H1 (cell line): Measurements from ENCODE around the gene FBXO38. TPM values are rescaled to one million over a fixed set of nuclear protein-coding genes. Genes with fewer than 3 reads are reported as not detected.

Source experiments
- ASH2L ChIP-seq: fragments of 200-600, 300-600 bp; sonication (generic); IDR thresholded peaks from one replicate; pipeline ENCODE4 v1.7.1; 2017; ENCODE audit warnings: low read length
- CHD1 ChIP-seq: IDR thresholded peaks from 2 replicates; pipeline ENCODE4 v1.6.1; 2012; ENCODE audit warnings: low read depth, low read length, improper control_type of control experiment
- CREB1 ChIP-seq: IDR thresholded peaks from 2 replicates; pipeline ENCODE4 v1.6.1; 2012; ENCODE audit warnings: inconsistent platforms
- CTBP2 ChIP-seq: IDR thresholded peaks from 2 replicates; pipeline ENCODE4 v1.7.0; 2011; ENCODE audit warnings: borderline replicate concordance, mild to moderate bottlenecking, moderate library complexity, mixed read lengths, low read length; ENCODE audit not compliant: insufficient read depth, insufficient read length
- GTF2F1 ChIP-seq: IDR thresholded peaks from 2 replicates; pipeline ENCODE4 v1.6.1; 2012; ENCODE audit warnings: low read depth, low read length, improper control_type of control experiment, borderline replicate concordance
- KDM5A ChIP-seq: fragments of 200-600 bp; IDR thresholded peaks from 2 replicates; pipeline ENCODE4 v1.7.1; 2012; ENCODE audit warnings: mild to moderate bottlenecking, low read length, inconsistent platforms, mixed read lengths
- POLR2A ChIP-seq, 2 experiments: IDR thresholded peaks; 1 replicate in 1 of 2; 2 replicates in 1 of 2; pipeline ENCODE4 v1.6.1; 2011; ENCODE audit warnings: low read depth in 2 of 2, low read length in 2 of 2, mild to moderate bottlenecking in 2 of 2; ENCODE audit errors: control extremely low read depth in 1 of 2
- POLR2AphosphoS5 ChIP-seq: IDR thresholded peaks from 2 replicates; pipeline ENCODE4 v1.6.1; 2011; ENCODE audit warnings: low read depth, low read length
- POU5F1 ChIP-seq: IDR thresholded peaks from 2 replicates; pipeline ENCODE4 v1.6.1; 2011; ENCODE audit warnings: low read depth, mild to moderate bottlenecking, low read length, moderate library complexity
- RAD21 ChIP-seq, 2 experiments: IDR thresholded peaks in 1 of 2; conservative IDR thresholded peaks in 1 of 2; 2 replicates each; pipeline ENCODE4 v1.6.1; 2011; ENCODE audit warnings: low read depth in 2 of 2, low read length in 2 of 2, improper control_type of control experiment in 1 of 2, inconsistent platforms in 1 of 2, mild to moderate bottlenecking in 1 of 2, moderate library complexity in 1 of 2
- SAP30 ChIP-seq: fragments of 300-600 bp; sonication (generic); IDR thresholded peaks from 2 replicates; pipeline ENCODE4 v1.7.1; 2012; ENCODE audit warnings: low read length, moderate library complexity, mild to moderate bottlenecking, inconsistent platforms; ENCODE audit not compliant: insufficient read depth, insufficient replicate concordance
- TBP ChIP-seq: IDR thresholded peaks from 2 replicates; pipeline ENCODE4 v1.6.1; 2011; ENCODE audit warnings: low read depth, low read length, improper control_type of control experiment
- TCF12 ChIP-seq: IDR thresholded peaks from 2 replicates; pipeline ENCODE4 v1.6.1; 2011; ENCODE audit warnings: low read depth, mild to moderate bottlenecking, low read length
- YY1 ChIP-seq: IDR thresholded peaks from 2 replicates; pipeline ENCODE4 v1.6.1; 2011; ENCODE audit warnings: low read depth, mild to moderate bottlenecking, low read length
- polyA plus RNA-seq, 7 experiments: library from polyadenylated mRNA; depleted of rRNA in 3 of 7; stranded (reverse) in 5 of 7; unstranded in 2 of 7; fragments of >200 nt in 5 of 7; fragments of 200-250 nt in 2 of 7; gene quantifications; 1 replicate in 5 of 7; 2 replicates in 1 of 7; 4 replicates in 1 of 7; pipeline versions ENCODE4 v1.2.1 to v1.2.3, GENCODE V29; 2011 to 2013; ENCODE audit warnings: missing spikeins in 2 of 7, mixed read lengths in 2 of 7
- total RNA-seq: library from RNA; stranded (reverse); fragmentation: NEBNext Ultra II Directional; extraction: Animal tissue kit (Norgen Biotek cat#: 25700); gene quantifications from 2 replicates; pipeline ENCODE4 v1.2.1, GENCODE V29; 2021
- TF ChIP-seq, protein P1 (sequence below), 3 experiments: IDR thresholded peaks; 1 replicate in 2 of 3; 2 replicates in 1 of 3; pipeline versions ENCODE4 v1.5.1 to v1.6.1; 2011; ENCODE audit warnings: low read length in 3 of 3, mild to moderate bottlenecking in 3 of 3, inconsistent platforms in 2 of 3, low read depth in 1 of 3, moderate library complexity in 1 of 3; ENCODE audit not compliant: insufficient read depth in 1 of 3; ENCODE audit errors: control extremely low read depth in 1 of 3
- TF ChIP-seq, protein P2 (sequence below): IDR thresholded peaks from 2 replicates; pipeline ENCODE4 v1.6.1; 2012; ENCODE audit warnings: low read length, inconsistent platforms
- TF ChIP-seq, protein P3 (sequence below): IDR thresholded peaks from 2 replicates; pipeline ENCODE4 v1.6.1; 2012; ENCODE audit warnings: inconsistent platforms

Gene FBXO38
- total and polyA plus RNA-seq, 2 of the 8 experiments (the other 6 are each of a cell fraction or from before 2014, with no cell fraction given): 9.1 to 34.3 TPM

DNA sequence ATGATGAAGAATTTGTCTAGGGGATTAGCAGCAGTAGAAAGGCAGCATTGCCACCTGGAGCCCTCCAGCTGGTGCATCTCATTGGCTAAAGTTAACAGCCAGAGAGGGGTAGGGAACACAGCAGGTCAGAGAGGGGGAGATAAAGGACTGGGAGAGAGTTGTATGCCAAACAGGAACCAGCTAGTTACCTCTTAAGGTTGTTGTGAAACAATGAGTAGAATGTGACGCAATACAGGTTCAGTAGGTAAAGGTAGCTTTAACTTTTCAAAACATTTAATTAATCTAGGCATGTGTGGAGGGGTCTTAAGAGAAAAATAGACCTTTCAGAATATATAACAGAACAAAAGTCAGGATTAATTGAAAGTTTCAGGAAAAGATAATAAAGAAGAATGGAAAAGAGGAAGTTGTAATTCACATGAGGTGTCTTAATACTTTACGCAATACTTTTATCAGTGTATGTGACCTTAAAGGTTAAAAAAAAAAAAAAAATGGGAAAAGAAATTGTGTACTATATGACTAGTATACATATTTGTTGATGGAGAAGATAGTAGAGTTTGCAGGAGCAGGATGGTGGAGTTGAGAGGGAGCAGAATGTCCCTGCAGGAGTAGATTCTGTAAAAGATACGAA is 14.3 kb downstream of the FBXO38 start (continued):
- TF ChIP-seq RAD21 (IDR thresholded peaks at IDR 0.05 in 1 of 2, conservative IDR thresholded peaks at IDR 0.05 in 1 of 2; ENCODE audit: low read depth in 2 of 2, low read length in 2 of 2): 0 out of 4 replicates have a peak, but pooled peaks of 1 of the 2 experiments have one; percentile 18
- TF ChIP-seq POU5F1: no peak
- peak; percentile 11; the same call in 1 of the 2 replicates for TF ChIP-seq CREB1
- TF ChIP-seq SAP30: no peak
- TF ChIP-seq YY1: no peak
- no peak for TF ChIP-seq TBP
- TF ChIP-seq POLR2AphosphoS5: peak; percentile 34; the same call in 1 of the 2 replicates
- no peak for TF ChIP-seq ASH2L
- no peak for TF ChIP-seq CTBP2
- TF ChIP-seq, protein P1, sequence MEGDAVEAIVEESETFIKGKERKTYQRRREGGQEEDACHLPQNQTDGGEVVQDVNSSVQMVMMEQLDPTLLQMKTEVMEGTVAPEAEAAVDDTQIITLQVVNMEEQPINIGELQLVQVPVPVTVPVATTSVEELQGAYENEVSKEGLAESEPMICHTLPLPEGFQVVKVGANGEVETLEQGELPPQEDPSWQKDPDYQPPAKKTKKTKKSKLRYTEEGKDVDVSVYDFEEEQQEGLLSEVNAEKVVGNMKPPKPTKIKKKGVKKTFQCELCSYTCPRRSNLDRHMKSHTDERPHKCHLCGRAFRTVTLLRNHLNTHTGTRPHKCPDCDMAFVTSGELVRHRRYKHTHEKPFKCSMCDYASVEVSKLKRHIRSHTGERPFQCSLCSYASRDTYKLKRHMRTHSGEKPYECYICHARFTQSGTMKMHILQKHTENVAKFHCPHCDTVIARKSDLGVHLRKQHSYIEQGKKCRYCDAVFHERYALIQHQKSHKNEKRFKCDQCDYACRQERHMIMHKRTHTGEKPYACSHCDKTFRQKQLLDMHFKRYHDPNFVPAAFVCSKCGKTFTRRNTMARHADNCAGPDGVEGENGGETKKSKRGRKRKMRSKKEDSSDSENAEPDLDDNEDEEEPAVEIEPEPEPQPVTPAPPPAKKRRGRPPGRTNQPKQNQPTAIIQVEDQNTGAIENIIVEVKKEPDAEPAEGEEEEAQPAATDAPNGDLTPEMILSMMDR (IDR thresholded peaks at IDR 0.05; ENCODE audit: control extremely low read depth in 1 of 3, insufficient read depth in 1 of 3, low read depth in 1 of 3, low read length in 3 of 3): no peak
- TF ChIP-seq TCF12: peak; percentile 91
- TF ChIP-seq POLR2A (IDR thresholded peaks at IDR 0.05; ENCODE audit: control extremely low read depth in 1 of 2, low read depth in 2 of 2, low read length in 2 of 2): peak in 1 of 2 experiments; percentile 48; a peak in 1 of 3 replicates
- TF ChIP-seq, protein P2, sequence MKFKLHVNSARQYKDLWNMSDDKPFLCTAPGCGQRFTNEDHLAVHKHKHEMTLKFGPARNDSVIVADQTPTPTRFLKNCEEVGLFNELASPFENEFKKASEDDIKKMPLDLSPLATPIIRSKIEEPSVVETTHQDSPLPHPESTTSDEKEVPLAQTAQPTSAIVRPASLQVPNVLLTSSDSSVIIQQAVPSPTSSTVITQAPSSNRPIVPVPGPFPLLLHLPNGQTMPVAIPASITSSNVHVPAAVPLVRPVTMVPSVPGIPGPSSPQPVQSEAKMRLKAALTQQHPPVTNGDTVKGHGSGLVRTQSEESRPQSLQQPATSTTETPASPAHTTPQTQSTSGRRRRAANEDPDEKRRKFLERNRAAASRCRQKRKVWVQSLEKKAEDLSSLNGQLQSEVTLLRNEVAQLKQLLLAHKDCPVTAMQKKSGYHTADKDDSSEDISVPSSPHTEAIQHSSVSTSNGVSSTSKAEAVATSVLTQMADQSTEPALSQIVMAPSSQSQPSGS: peak; percentile 28; the same call in 1 of the 2 replicates
- TF ChIP-seq KDM5A: no peak
- TF ChIP-seq, protein P3, sequence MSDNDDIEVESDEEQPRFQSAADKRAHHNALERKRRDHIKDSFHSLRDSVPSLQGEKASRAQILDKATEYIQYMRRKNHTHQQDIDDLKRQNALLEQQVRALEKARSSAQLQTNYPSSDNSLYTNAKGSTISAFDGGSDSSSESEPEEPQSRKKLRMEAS: no peak
- TF ChIP-seq CHD1: no peak
- no peak for TF ChIP-seq GTF2F1
- TF ChIP-seq, all 59 proteins: peak for 16
